Vagina (tissue), 2 donors: ENCODE measurements around the gene ABHD12.

ENCODE experiments used
- POLR2A ChIP-seq, 2 donors: fragments of 450-650 bp; IDR thresholded peaks; one replicate each; pipeline ENCODE4 v1.6.1; 2017; ENCODE audit warnings: antibody characterized with exemption in 2 of 2, mild to moderate bottlenecking in 2 of 2, moderate library complexity in 2 of 2
- POLR2AphosphoS5 ChIP-seq, 2 donors: sonication (generic); formaldehyde crosslinking; IDR thresholded peaks; one replicate each; pipeline ENCODE4 v1.9.0; 2017; ENCODE audit warnings: antibody characterized with exemption in 2 of 2, mild to moderate bottlenecking in 2 of 2, low read depth in 1 of 2; ENCODE audit not compliant: insufficient read depth in 1 of 2
- TF ChIP-seq, protein P1 (sequence below), 3 experiments: fragments of 450-650 bp in 2 of 3; fragments of 200-600 bp in 1 of 3; sonication (generic) in 1 of 3; IDR thresholded peaks; one replicate each; pipeline ENCODE4 v1.5.1; 2017 to 2019; ENCODE audit warnings: antibody characterized with exemption in 3 of 3, mild to moderate bottlenecking in 2 of 3, moderate library complexity in 2 of 3

DNA sequence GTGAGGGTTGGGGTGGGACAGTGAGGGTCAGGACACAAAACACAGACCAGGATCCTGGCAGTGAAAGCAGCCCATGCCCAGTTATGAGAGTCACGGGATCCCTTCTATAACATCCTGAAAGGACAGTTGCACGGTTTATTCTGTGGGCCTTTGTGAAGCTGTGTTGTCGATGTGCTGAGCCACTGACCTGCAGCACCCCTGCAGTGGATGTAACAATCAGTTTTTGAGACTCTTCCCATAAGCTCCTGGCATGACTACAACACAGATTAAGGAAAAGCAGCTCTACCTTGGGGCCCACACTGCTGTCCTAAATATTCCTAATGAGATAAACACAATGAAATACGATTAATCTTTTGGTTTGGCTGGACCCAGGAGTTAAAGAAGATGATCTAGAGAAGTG, 139.1 kb downstream of the ABHD12 start:
- TF ChIP-seq, protein P1, sequence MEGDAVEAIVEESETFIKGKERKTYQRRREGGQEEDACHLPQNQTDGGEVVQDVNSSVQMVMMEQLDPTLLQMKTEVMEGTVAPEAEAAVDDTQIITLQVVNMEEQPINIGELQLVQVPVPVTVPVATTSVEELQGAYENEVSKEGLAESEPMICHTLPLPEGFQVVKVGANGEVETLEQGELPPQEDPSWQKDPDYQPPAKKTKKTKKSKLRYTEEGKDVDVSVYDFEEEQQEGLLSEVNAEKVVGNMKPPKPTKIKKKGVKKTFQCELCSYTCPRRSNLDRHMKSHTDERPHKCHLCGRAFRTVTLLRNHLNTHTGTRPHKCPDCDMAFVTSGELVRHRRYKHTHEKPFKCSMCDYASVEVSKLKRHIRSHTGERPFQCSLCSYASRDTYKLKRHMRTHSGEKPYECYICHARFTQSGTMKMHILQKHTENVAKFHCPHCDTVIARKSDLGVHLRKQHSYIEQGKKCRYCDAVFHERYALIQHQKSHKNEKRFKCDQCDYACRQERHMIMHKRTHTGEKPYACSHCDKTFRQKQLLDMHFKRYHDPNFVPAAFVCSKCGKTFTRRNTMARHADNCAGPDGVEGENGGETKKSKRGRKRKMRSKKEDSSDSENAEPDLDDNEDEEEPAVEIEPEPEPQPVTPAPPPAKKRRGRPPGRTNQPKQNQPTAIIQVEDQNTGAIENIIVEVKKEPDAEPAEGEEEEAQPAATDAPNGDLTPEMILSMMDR (IDR thresholded peaks at IDR 0.05) = no peak
- TF ChIP-seq POLR2A (IDR thresholded peaks at IDR 0.05) = no peak
- TF ChIP-seq POLR2AphosphoS5 (IDR thresholded peaks at IDR 0.05; ENCODE audit: insufficient read depth in 1 of 2, low read depth in 1 of 2) = no peak
